Panc1 (cell line): Measurements from ENCODE around the gene JADE2. TPM values are rescaled to one million over a fixed set of nuclear protein-coding genes. Genes with fewer than 3 reads are reported as not detected.
A peak's percentile ranks its signal among the peaks of the same experiment; 100 is the strongest.
"Not testable (repeated sequence)": the region's sequence is repeated elsewhere in the genome, so short reads cannot be mapped to it uniquely, and the experiment has no call there.

Experiments used
- ATAC-seq: fragments of 200-7000 bp; cut with Tn5 transposase; 2 replicates; pipeline ENCODE4 v1.9.1; 2020; ENCODE audit warnings: mild to moderate bottlenecking, moderate library complexity
- BruUV-seq: library from RNA; stranded (reverse); fragments of 400-500 nt; replicated peaks from 2 replicates; lab custom pipeline; 2021; lab: Mats Ljungman, UMichigan
- CTCF ChIA-PET: fragments of 300-600 bp; sonication (Branson Sonifier 250); formaldehyde crosslinking; loops from one replicate; lab custom pipeline; 2022; ENCODE audit warnings: antibody characterized with exemption; lab: Charles Lee
- POLR2A ChIA-PET: fragments of 300-600 bp; sonication (Branson Sonifier 250); formaldehyde crosslinking; loops from one replicate; lab custom pipeline; 2022; ENCODE audit warnings: antibody characterized with exemption; lab: Charles Lee
- DNase-seq: peaks from one replicate; pipeline ENCODE4 v3.0.0-alpha.2; 2010; ENCODE audit warnings: low read depth, low spot score
- H3K27ac ChIP-seq: 2 replicates; pipeline ENCODE4 v1.5.1; 2011; ENCODE audit warnings: mild to moderate bottlenecking, low read length, inconsistent platforms
- H3K27me3 ChIP-seq: fragments of 200-500 bp; sonication (Bioruptor generic); 2 replicates; pipeline ENCODE4 v1.6.0; 2014; ENCODE audit warnings: low read length, inconsistent platforms; ENCODE audit not compliant: control insufficient read depth, insufficient read depth
- H3K36me3 ChIP-seq: fragments of 200-500 bp; sonication (Bioruptor generic); 2 replicates; pipeline ENCODE4 v1.5.1; 2014; ENCODE audit warnings: inconsistent platforms, mild to moderate bottlenecking, low read length, moderate library complexity; ENCODE audit not compliant: control insufficient read depth, insufficient read depth
- H3K4me1 ChIP-seq: 2 replicates; pipeline ENCODE4 v1.5.1; 2011; ENCODE audit warnings: inconsistent platforms, mild to moderate bottlenecking, low read length, moderate library complexity; ENCODE audit not compliant: control insufficient read depth, insufficient read depth
- H3K4me3 ChIP-seq, 2 experiments: 2 replicates each; pipeline ENCODE4 v1.5.1; 2011 to 2012; ENCODE audit warnings: low read depth in 2 of 2, low read length in 2 of 2, mild to moderate bottlenecking in 2 of 2, inconsistent platforms in 1 of 2, moderate library complexity in 1 of 2
- H3K9me3 ChIP-seq: fragments of 200-500 bp; sonication (Bioruptor generic); 2 replicates; pipeline ENCODE4 v1.5.1; 2014; ENCODE audit warnings: low read depth, mild to moderate bottlenecking, inconsistent platforms, low read length, moderate library complexity; ENCODE audit not compliant: control insufficient read depth, insufficient read depth
- POLR2AphosphoS5 ChIP-seq: IDR thresholded peaks from 2 replicates; pipeline ENCODE4 v1.6.1; 2012; ENCODE audit warnings: mild to moderate bottlenecking, low read depth, low read length, moderate library complexity
- SIN3A ChIP-seq: IDR thresholded peaks from 2 replicates; pipeline ENCODE4 v1.6.1; 2012; ENCODE audit warnings: low read depth, mild to moderate bottlenecking, low read length, moderate library complexity, borderline replicate concordance; ENCODE audit not compliant: insufficient read depth
- TCF7L2 ChIP-seq: IDR thresholded peaks from 2 replicates; pipeline ENCODE4 v1.6.1; 2011; ENCODE audit warnings: mild to moderate bottlenecking, low read depth, low read length, inconsistent platforms
- in situ Hi-C: cut with HindIII; loops from 2 replicates; pipeline ENCODE4 v1.10.0; 2016; ENCODE audit warnings: low sequenced_read_pairs, low pct_unique_long_range_greater_than_20kb
- intact Hi-C: fragments of 100-400 bp; cut with micrococcal nuclease; formaldehyde crosslinking; loops from one replicate; pipeline ENCODE4 v1.10.0; 2022; ENCODE audit not compliant: unreplicated experiment
- total RNA-seq: library from RNA; stranded (reverse); gene quantifications from one replicate; pipeline ENCODE4 v1.2.1, GENCODE V29; 2021; ENCODE audit not compliant: unreplicated experiment
- TF ChIP-seq, protein P1 (sequence below): fragments of 450-650 bp; IDR thresholded peaks from 2 replicates; pipeline ENCODE4 v1.5.1; 2017; ENCODE audit warnings: mild to moderate bottlenecking
- TF ChIP-seq, protein P2 (sequence below), 2 experiments: IDR thresholded peaks; 2 replicates each; pipeline ENCODE4 v1.6.1; 2011 to 2012; ENCODE audit warnings: low read depth in 2 of 2, control low read depth in 1 of 2, low read length in 1 of 2, mild to moderate bottlenecking in 1 of 2, moderate library complexity in 1 of 2; ENCODE audit not compliant: insufficient read depth in 1 of 2

JADE2 gene
- total RNA-seq, 1 experiment from 2014 or later = 80.0 TPM

DNA sequence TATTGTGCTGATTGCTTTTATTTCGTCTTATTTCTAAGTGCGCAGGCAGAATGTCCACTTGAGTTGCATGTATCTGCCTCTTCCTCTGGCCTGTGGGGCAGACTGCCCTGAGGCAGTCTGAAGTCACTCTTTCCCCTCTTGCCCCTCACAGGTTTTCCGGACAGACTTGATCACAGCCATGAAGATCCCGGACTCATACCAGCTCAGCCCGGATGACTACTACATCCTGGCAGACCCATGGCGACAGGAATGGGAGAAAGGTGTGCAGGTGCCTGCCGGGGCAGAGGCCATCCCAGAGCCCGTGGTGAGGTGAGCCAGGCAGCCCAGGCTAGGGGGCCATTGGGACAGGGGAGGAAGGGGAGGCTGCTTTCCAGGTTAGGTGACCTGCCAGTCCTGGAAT is 26.4 kb downstream of the JADE2 start:
- BruUV-seq = no TSS peak
- POLR2A ChIA-PET = no interaction called here
- H3K4me3 ChIP-seq = no peak overlapping the region
- peaks cover 75% of the 10 kb centered on the region for H3K4me1 ChIP-seq
- TF ChIP-seq TCF7L2 = 0 out of 2 replicates have a peak, but pooled peaks have one; percentile 11
- no peak for TF ChIP-seq SIN3A
- no peak for DNase-seq
- in situ Hi-C loops = no loop called here
- H3K9me3 ChIP-seq = no peaks in the 10 kb centered on the region
- intact Hi-C loops = no loop called here
- CTCF ChIA-PET = no interaction called here
- H3K36me3 ChIP-seq = no peaks in the 10 kb centered on the region; the same call in 1 of the 2 replicates
- no peaks in the 10 kb centered on the region for H3K27me3 ChIP-seq
- peak; percentile 20 for ATAC-seq
- H3K27ac ChIP-seq = peak overlapping the region; percentile 86

DNA sequence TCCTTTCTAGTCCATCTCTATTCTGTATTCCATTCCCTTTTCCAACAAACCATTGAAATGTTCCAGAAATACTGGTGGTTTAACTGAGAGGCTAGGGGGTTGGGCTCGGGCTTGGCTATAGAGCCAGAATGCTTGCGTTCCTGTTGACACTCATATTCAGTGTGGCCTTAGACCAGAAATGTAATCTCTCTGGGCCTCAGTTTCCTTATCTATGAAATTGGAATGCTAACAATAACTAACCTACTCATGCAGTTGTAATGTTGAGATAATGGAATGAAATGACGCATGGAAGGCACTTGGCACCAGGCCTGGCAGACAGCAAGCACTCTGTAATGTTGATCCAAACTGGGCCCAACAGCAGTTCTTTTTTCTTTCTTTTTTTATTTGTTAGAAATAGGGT is 26.8 kb downstream of the JADE2 start:
- peaks cover 71% of the 10 kb centered on the region for H3K4me1 ChIP-seq

DNA sequence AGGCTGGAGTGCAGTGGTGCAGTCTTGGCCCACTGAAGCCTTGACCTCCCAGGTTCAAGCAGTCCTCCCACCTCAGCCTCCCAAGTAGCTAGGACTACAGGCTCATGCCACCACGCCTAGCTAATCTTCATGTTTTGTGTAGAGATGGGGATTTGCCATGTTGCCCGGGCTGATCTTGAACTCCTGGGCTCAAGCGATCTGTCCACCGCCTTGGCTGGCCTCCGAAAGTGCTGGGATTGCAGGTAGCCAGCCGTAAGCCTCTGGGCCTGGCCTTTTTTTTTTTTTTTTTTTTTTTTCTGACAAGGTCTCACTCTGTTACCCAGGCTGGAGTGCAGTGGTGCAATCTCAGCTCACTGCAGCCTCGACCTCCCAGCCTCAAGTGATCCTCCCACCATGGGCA is 27.2 kb downstream of the JADE2 start:
- intact Hi-C loops, H3K9me3 ChIP-seq, H3K27me3 ChIP-seq, in situ Hi-C loops, CTCF ChIA-PET, DNase-seq, BruUV-seq, H3K4me3 ChIP-seq, ATAC-seq, H3K36me3 ChIP-seq: not testable (repeated sequence)
- H3K4me1 ChIP-seq = peaks cover 67% of the 10 kb centered on the region
- peak overlapping the region; percentile 44 for H3K27ac ChIP-seq
- POLR2A ChIA-PET = interaction anchor here (0.7 kb wide), 1 partner anchor 87 kb away, joined by 5 read pairs; no protein-coding TSS in a partner anchor

More for the DNA sequence above, 26.8 kb downstream of the JADE2 start:
- peak overlapping the region; percentile 86 for H3K27ac ChIP-seq
- TF ChIP-seq, protein P1, sequence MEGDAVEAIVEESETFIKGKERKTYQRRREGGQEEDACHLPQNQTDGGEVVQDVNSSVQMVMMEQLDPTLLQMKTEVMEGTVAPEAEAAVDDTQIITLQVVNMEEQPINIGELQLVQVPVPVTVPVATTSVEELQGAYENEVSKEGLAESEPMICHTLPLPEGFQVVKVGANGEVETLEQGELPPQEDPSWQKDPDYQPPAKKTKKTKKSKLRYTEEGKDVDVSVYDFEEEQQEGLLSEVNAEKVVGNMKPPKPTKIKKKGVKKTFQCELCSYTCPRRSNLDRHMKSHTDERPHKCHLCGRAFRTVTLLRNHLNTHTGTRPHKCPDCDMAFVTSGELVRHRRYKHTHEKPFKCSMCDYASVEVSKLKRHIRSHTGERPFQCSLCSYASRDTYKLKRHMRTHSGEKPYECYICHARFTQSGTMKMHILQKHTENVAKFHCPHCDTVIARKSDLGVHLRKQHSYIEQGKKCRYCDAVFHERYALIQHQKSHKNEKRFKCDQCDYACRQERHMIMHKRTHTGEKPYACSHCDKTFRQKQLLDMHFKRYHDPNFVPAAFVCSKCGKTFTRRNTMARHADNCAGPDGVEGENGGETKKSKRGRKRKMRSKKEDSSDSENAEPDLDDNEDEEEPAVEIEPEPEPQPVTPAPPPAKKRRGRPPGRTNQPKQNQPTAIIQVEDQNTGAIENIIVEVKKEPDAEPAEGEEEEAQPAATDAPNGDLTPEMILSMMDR = no peak
- TF ChIP-seq TCF7L2 (peak; percentile 12; the same call in 1 of the 2 replicates), SIN3A (no peak), POLR2AphosphoS5 (peak; percentile 54; the same call in 1 of the 2 replicates)
- TF ChIP-seq, protein P2, sequence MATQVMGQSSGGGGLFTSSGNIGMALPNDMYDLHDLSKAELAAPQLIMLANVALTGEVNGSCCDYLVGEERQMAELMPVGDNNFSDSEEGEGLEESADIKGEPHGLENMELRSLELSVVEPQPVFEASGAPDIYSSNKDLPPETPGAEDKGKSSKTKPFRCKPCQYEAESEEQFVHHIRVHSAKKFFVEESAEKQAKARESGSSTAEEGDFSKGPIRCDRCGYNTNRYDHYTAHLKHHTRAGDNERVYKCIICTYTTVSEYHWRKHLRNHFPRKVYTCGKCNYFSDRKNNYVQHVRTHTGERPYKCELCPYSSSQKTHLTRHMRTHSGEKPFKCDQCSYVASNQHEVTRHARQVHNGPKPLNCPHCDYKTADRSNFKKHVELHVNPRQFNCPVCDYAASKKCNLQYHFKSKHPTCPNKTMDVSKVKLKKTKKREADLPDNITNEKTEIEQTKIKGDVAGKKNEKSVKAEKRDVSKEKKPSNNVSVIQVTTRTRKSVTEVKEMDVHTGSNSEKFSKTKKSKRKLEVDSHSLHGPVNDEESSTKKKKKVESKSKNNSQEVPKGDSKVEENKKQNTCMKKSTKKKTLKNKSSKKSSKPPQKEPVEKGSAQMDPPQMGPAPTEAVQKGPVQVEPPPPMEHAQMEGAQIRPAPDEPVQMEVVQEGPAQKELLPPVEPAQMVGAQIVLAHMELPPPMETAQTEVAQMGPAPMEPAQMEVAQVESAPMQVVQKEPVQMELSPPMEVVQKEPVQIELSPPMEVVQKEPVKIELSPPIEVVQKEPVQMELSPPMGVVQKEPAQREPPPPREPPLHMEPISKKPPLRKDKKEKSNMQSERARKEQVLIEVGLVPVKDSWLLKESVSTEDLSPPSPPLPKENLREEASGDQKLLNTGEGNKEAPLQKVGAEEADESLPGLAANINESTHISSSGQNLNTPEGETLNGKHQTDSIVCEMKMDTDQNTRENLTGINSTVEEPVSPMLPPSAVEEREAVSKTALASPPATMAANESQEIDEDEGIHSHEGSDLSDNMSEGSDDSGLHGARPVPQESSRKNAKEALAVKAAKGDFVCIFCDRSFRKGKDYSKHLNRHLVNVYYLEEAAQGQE (IDR thresholded peaks at IDR 0.05; ENCODE audit: insufficient read depth in 1 of 2, low read depth in 2 of 2, low read length in 1 of 2) = no peak
- intact Hi-C loops = no loop called here
- no peaks in the 10 kb centered on the region for H3K9me3 ChIP-seq
- DNase-seq = peak; percentile 82
- CTCF ChIA-PET = no interaction called here
- no peaks in the 10 kb centered on the region for H3K27me3 ChIP-seq
- TSS peak; percentile 38 for BruUV-seq
- POLR2A ChIA-PET = no interaction called here
- ATAC-seq = peak; percentile 54
- no peaks in the 10 kb centered on the region; the same call in 1 of the 2 replicates for H3K36me3 ChIP-seq
- in situ Hi-C loops = no loop called here
- no peak overlapping the region for H3K4me3 ChIP-seq
